ENCODE measurements around the gene FLT3LG.

FLT3LG gene

DNA sequence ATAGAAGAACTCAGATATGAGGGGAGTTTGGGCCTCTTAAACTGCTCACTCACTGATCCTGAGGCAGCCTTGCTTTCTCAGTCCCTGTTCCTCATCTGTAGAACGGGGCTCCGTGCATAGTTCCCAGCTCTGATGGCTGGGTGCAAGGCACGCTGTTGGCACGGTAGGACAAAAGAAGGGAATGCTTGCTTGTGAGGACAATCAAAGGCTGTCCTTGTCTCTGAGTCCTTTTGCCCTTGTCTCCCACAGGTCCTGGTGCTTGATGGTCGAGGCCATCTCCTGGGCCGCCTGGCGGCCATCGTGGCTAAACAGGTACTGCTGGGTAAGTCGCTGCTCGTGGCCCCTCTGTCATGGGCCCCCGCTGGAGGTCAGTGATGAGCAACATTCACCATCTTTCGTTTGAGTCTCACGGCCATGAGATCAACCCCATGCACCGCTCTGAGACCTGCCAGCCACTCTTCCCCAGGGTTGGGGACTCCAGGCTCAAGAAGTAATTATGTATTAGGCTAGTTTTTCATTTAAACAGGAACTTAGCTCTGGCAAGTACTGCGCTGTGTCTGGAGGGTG is 15.7 kb downstream of the FLT3LG start:
- DNase-seq = peak in 1 of 2 donors; percentile 62

DNA sequence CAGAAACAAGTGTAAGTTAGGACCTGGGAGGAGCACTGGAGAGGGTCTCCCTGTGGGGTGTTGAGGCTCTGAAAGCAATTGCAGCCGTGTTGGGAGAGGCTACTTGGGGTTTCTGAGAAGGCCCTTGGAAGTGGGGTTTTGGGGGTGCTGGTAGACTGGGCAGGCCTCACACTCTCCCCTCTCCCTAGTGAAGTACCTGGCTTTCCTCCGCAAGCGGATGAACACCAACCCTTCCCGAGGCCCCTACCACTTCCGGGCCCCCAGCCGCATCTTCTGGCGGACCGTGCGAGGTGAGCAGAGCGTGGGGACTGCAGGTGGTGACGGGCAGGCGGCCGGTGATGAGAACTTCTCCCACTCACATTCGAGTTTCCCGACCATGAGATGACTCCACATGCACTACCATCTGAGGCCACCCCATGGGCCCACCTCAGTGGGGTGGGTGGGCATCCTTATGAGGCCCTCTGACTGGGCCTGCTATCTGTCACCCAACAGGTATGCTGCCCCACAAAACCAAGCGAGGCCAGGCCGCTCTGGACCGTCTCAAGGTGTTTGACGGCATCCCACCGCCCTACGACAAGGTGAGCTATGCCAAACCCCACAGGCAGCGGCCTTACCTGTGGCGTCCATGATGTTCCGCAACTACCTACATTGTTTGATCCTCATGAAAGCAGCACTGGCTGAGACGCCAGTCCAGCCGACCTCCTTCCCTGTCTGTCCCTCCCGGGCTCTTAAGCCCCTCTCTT is 16.4 kb downstream of the FLT3LG start:
- DNase-seq = no peak

DNA sequence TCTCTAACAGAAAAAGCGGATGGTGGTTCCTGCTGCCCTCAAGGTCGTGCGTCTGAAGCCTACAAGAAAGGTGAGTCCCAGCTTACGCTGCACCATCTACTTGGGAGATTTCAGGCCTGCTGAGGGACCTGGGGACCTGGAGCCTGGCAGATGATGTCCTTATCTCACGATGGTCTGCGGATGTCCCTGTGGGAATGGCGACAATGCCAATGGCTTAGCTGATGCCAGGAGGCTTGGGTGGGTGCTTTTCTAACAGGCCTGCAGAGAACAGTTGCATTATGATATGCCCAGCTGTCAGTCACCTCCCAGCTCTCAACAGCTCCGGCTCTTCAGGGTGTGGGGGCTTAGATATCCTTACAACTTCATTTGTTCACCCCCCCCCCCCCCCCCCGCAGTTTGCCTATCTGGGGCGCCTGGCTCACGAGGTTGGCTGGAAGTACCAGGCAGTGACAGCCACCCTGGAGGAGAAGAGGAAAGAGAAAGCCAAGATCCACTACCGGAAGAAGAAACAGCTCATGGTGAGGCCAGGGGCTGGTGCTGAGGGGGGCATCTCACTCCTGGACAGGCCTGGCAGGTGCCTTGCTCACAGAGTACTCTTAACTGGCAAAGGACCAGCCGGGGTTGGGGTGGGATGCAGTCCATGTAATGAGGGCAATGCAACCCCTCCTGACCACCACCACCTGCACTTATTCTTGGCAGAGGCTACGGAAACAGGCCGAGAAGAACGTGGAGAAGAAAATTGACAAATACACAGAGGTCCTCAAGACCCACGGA is 17.2 kb downstream of the FLT3LG start:
- no peak for DNase-seq

DNA sequence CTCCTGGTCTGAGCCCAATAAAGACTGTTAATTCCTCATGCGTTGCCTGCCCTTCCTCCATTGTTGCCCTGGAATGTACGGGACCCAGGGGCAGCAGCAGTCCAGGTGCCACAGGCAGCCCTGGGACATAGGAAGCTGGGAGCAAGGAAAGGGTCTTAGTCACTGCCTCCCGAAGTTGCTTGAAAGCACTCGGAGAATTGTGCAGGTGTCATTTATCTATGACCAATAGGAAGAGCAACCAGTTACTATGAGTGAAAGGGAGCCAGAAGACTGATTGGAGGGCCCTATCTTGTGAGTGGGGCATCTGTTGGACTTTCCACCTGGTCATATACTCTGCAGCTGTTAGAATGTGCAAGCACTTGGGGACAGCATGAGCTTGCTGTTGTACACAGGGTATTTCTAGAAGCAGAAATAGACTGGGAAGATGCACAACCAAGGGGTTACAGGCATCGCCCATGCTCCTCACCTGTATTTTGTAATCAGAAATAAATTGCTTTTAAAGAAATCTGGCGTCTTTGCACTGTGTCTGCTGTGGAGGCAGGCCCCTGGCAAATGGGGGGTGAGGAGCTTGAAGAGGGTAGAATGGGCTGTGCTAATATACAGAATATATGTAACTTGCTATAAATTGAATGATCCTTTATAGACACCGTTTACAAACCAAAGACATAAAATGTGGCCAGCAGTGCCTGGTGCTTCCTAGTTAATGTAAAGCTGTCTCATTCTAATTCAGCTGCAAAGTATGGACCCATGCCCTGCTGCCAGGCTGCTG is 18.0 kb downstream of the FLT3LG start:
- no peak for DNase-seq

DNA sequence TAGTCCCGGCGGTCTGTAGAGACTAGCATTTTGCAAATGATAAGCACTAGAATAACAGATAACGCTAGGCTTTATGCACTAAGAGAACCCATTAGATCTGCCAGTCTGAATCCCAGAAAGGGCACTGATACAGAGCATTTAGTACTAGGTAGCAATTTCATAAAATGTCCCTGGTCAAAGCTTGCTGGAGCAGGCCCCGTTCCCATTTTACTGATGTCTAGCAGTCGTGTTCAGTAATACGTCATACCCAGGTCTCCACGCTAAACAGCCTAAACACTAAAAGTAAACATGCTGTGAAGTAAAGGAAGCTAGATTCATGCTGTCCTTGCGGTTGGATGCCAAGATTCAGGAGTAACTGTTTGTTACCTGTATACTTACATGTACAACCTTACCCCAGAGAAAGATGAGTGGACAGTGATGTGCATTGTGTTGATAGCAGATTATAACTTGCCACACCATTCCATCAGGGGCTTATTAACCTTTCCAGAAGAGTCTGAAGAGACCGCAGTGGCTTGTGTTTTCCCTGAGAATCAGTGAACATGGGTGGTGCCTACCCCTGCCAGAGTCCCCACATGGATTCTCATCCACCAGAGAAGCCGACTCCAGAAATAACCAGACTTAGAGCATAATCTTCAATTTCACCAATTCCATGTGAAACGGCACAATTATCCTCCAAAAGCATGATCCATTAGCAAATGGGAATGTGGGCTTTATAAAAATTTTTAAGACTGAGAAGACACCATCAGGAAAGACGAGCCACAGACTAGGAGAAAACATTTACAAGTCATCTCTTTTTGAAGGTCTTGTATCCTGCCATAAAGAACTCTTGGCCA is 18.8 kb downstream of the FLT3LG start:
- DNase-seq = no peak

DNA sequence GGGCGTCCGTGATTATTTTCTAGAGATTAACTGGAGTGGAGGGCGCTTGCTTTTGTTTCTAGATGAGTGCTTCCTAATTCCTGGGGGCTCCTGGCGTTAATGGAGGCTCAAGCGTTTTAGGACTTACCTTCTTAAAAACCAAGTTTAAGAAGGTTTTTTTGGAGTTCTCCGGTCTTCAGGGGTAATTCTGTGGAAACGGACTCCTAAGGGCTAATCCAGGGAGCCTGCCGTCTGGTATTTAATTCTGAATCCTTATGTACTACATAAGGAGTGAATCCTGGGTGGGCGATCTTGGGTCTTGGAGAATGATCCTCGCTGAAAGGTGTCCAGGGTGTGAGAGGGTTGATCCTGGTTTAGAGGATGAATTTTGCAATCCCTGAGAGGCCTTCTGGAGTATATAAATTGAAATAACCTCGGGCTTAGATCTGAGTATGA is 22.6 kb downstream of the FLT3LG start:
- DNase-seq = no peak

DNA sequence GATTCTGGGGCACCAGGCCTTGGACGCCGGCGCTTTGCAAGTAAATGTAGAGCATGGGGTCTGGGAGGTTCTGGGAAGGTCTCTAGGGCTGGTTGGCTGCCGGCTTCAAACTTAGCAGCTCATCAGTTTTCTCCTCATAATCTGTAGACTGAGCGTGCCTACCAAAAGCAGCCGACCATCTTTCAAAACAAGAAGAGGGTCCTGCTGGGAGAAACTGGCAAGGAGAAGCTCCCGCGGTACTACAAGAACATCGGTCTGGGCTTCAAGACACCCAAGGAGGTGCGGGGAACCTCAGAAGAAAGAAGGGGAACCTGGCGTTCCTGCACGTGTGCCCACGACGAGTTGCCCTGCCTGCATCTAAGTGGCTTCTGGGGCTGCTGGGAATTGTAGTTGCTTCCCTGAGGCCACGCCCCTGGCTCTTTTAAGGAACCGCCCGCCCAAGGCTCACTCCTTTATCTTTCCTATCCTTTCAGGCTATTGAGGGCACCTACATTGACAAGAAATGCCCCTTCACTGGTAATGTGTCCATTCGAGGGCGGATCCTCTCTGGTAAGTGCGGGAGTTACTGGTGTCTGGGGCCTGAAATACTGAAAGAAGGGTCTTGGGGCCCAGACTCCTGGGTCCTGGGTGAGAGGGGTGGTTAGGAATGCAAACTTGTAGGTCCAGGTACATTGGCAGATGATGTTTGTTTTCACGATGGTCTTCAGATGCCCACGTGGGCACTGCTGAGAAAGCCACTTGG is 23.2 kb downstream of the FLT3LG start:
- DNase-seq = peak; percentile 87 to 89

DNA sequence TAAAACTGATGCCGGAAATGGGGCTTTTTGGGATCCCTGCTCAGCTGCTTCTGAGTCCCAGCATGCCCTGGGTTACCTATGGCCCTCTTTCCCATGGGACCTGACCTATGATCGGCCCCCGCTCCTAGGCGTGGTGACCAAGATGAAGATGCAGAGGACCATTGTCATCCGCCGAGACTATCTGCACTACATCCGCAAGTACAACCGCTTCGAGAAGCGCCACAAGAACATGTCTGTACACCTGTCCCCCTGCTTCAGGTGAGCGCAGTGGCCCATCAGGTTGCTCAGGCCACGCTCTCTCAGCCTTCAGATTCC is 23.7 kb downstream of the FLT3LG start:
- DNase-seq = no peak

DNA sequence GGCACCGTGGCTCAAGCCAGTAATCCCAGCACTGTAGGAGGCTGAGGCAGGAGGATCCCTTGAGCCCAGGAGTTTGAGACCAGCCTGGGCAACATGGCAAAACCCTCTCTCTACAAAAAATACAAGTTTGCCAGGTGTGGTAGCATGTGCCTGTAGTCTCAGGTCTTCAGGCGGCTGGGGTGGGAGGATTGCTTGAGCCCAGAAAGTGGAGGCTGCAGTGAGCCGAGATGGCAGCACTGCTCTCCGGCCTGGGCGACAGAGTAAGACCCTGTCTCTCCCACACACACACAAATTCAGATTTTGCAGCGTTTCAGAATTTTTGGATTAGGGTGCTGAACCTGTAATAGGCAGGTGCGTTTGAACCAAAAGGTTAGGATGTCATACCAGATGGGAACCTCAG is 24.5 kb downstream of the FLT3LG start:
- DNase-seq = no peak

DNA sequence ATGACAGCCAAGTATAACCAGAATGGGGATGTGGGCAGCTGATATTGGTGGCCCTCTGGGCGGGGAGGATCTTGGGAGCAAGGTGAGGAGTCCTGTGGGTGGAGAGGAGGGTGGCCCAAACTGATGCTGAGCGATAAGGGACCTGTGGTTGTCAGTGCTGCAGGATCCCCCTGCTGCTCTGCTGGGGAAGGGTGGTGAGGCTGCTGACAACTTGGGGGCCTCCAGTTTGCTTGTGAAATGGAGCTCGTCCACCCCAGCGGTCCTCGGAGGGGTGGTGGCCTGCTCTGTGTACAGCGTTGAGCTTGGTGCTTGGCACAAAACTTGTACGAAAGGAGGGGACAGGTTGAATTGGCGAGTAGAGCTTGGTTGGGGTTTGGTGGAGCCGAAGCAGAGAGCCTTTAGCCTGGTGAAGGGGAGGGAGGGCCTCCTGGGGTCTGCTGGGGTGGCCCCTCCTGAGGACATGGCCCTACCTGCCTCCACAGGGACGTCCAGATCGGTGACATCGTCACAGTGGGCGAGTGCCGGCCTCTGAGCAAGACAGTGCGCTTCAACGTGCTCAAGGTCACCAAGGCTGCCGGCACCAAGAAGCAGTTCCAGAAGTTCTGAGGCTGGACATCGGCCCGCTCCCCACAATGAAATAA is 25.1 kb downstream of the FLT3LG start:
- peak; percentile 55 to 65 for DNase-seq

DNA sequence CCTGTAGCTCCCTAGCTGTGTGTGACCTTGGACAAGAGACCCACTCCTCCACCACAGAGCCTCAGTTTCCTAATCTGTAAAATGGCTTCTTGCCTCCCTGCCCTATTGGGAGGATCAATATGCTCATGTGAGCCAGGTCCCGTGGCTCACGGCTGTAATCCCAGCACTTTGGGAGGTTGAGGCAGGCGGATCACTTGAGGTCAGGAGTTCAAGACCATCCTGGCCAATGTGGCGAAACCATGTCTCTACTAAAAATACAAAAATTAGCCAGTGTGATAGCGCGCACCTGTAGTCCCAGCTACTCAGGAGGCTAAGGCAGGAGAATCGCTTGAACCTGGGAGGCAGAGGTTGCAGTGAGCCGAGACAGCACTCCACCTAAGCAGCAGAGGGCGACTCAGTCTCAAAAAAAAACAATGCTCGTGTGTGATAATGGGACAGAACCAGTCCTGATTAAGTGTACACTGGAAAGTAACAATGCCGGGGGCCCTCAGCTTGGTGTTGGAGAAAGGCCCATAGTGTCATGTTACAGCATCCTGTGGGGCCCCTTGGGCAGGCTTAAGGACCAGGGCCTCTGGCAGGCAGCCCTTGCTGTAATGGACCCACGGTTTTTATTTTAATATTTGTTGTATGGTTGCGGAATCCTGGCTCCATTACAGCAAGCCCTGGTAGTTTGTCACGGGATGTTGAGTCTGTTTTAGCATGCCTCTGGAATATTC is 29.0 kb downstream of the FLT3LG start:
- DNase-seq = peak; percentile 73 to 76

DNA sequence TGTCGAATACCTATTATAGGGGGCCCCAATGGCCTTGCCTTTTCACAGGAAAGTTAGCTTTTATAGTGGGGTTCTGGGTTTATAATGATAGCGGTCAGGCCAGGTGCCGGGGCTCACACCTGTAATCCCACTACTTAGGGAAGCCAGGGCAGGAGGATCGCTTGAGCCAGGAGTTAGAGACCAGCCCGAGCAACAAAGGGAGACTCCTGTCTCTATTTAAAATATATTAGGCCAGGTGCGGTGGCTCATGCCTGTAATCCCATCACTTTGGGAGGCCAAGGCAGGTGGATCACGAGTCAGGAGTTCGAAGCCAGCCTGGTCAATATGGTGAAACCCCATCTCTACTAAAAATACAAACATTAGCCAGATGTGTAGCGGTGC is 29.6 kb downstream of the FLT3LG start:
- no peak for DNase-seq

DNA sequence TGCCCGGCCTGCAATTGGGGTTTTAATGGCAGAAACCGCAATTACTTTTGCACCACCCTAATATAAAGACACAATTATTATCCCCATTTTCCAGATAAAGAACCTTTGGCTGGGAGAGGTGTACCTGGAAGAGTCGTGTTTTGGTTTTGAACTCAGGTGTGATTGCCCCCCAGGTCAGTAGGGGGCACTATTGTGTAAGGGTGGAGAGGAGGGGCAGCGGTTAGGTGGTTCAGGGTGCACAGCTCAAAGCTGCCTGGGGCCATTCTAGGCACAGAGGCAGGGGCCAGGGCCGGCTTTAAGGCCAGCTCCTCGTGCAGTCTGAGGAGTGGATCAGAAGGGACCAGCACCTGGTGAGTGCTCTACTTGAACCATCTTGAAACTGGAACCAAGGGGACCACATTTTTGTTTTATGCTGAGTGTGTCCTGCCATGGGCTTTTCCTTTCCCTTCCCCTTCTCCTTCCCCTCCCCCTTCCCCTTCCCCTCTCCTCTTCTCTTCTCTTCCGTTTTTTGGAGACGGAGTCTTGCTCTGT is 32.6 kb downstream of the FLT3LG start:
- peak; percentile 82 to 87 for DNase-seq

DNA sequence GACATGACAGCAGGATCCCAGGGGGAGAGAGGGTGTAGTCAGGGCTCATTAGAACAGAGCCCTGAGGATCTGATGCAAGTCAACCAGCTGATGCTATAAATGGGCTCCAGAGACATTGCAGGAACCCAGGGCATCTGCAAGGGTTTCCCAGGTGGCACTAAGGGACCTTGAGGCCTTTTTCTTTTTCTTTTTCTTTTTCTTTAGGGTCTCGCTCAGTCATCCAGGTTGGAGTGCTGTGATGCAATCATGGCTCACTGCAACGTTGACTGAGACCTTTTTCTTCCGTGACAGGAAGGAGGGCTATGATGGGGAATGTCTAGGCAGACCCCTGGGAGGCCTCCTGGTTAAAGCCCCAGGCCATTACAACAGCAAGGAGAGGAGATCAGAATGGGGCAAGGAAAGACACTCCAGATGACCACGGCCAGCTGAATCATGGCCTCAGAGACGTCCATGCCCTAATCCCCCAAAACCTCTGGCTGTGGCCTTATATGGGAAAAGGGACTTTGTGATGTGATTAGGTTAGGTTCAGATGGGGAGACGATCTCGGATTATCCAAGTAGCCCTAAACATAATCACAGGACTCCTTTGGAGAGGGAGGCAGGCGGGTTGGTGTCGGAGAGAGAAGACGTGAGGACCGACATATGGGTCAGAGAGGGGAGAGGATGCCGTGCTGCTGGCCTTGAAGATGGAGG is 33.9 kb downstream of the FLT3LG start:
- DNase-seq = no peak

DNA sequence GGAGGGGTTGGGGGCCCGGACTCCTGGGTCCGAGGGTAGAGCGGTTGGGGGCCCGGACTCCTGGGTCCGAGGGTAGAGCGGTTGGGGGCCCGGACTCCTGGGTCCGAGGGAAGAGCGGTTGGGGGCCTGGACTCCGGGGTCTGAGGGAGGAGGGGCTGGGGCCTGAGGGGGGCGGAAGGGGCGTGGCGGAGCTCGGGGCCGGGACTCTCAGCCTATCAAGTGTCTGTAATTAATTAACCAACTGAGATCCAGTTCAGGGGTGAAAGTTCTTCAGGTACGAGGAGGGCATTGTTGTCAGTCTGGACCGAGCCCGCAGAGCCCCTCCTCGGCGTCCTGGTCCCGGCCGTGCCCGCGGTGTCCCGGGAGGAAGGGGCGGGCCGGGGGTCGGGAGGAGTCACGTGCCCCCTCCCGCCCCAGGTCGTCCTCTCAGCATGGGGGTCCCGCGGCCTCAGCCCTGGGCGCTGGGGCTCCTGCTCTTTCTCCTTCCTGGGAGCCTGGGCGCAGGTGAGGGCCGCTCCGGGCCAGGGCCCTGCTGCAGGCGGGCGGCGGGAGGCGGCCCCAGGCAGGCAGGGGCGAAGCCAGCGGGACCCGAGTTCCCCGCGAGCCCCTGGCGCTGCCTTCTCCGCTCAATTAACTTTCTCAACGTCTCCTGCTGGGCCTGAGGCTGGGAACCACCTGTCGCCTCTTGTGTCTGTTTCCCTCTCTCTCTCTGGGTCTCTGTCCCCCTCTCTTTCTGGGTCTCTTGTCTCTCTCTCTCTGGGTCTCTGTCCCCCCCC is 39.1 kb downstream of the FLT3LG start:
- peak in 1 of 2 donors; percentile 38 for DNase-seq

DNA sequence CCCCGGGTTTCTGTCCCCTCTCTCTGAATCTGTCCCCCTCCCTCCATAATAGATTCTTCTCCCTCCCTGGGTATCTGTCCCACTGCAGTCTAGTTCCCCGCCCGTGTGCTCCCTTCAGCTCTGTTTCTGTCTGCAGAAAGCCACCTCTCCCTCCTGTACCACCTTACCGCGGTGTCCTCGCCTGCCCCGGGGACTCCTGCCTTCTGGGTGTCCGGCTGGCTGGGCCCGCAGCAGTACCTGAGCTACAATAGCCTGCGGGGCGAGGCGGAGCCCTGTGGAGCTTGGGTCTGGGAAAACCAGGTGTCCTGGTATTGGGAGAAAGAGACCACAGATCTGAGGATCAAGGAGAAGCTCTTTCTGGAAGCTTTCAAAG is 39.7 kb downstream of the FLT3LG start:
- no peak for DNase-seq

DNA sequence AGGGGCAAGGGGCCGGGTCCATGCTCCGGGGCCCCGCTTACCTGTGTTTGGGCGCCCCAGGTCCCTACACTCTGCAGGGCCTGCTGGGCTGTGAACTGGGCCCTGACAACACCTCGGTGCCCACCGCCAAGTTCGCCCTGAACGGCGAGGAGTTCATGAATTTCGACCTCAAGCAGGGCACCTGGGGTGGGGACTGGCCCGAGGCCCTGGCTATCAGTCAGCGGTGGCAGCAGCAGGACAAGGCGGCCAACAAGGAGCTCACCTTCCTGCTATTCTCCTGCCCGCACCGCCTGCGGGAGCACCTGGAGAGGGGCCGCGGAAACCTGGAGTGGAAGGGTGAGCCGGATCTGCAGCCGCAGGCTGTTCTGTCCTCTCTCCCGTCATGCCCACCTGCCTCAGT is 40.1 kb downstream of the FLT3LG start:
- no peak for DNase-seq

DNA sequence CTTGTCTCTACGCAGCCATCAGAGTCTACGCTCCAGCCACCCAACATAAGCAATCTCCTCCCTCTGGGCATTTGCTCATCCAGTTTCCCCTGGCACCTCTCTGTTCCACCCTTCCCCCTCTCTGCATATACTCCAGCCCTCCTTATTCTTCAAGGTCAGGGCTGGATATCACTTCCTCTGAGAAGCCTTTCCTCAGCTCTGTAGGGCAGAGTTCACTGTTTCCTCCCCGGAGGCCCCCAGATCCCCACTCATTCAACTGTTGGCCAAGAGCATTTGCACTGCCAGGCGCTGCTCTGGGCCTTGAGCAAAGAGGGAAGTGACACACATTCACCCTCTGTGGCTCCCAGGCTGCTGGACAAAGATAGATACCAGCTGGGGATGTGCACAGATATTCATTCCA is 41.8 kb downstream of the FLT3LG start:
- DNase-seq = peak in 1 of 2 donors; percentile 61

DNA sequence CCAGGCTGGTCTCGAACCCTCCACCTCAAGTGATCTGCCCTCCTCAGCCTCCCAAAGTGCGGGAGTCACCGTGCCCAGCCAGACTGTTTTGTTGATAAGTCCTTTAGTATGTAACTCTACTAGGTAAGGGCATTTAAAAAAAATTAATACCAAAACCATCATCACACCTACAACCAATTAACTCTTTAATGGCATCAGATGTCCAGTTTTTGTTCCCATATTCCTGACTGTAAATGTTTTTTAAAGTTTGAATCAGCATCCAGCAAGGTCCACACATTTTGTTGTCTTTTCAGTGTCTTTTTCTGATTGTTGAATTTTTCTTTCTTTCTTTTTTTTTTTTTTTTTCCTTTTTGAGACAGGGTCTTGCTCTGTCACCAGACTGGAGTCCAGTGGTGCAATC is 44.0 kb downstream of the FLT3LG start:
- no peak for DNase-seq
